Hematopoietic multipotent progenitor cell treated with erythropoietin and hydrocortisone succinate and interleukin-3 and kit ligand, for 17 days (in vitro differentiated cells): ENCODE results near the gene PTPRN2.
"Not testable (repeated sequence)": the region's sequence is repeated elsewhere in the genome, so short reads cannot be mapped to it uniquely, and the experiment has no call there.

Source experiments
- DNase-seq: peaks from one replicate; pipeline ENCODE4 v3.0.0-alpha.2; 2015; ENCODE audit warnings: low spot score

PTPRN2 gene

GRCh38 chr7:158443014-158443687, 144.5 kb downstream of the PTPRN2 start:
- no peak for DNase-seq

GRCh38 chr7:158442260-158442659, 145.4 kb downstream of the PTPRN2 start:
- DNase-seq: no peak

GRCh38 chr7:158439035-158439434, 148.6 kb downstream of the PTPRN2 start:
- no peak for DNase-seq

- no peak for DNase-seq
Measured at GRCh38 chr7:158432369-158433341, 155.0 kb downstream of the PTPRN2 start.

- DNase-seq: no peak
Measured at GRCh38 chr7:158431941-158432347, 155.7 kb downstream of the PTPRN2 start.

GRCh38 chr7:158431055-158431940, 156.3 kb downstream of the PTPRN2 start:
- DNase-seq: no peak

- DNase-seq: no peak
Measured at GRCh38 chr7:158430308-158431034, 157.2 kb downstream of the PTPRN2 start.

- no peak for DNase-seq
Measured at GRCh38 chr7:158428837-158429753, 158.5 kb downstream of the PTPRN2 start.

- no peak for DNase-seq
Measured at GRCh38 chr7:158428131-158428836, 159.3 kb downstream of the PTPRN2 start.

- not testable (repeated sequence) for DNase-seq
Measured at GRCh38 chr7:158425676-158426075, 161.9 kb downstream of the PTPRN2 start.

- DNase-seq: no peak
Measured at GRCh38 chr7:158424531-158424930, 163.1 kb downstream of the PTPRN2 start.

GRCh38 chr7:158424011-158424410, 163.6 kb downstream of the PTPRN2 start:
- DNase-seq: no peak

GRCh38 chr7:158422887-158423560, 164.6 kb downstream of the PTPRN2 start:
- DNase-seq: no peak

GRCh38 chr7:158422196-158422886, 165.3 kb downstream of the PTPRN2 start:
- DNase-seq: no peak

GRCh38 chr7:158421361-158421760, 166.3 kb downstream of the PTPRN2 start:
- DNase-seq: no peak

- no peak for DNase-seq
Measured at GRCh38 chr7:158420591-158421340, 166.9 kb downstream of the PTPRN2 start.

GRCh38 chr7:158419238-158419785, 168.3 kb downstream of the PTPRN2 start:
- DNase-seq: no peak
